Lung (tissue), 12 donors: ENCODE results near the gene SLC6A12. TPM values are rescaled to one million over a fixed set of nuclear protein-coding genes. Genes with fewer than 3 reads are reported as not detected.

Experiments
- ATAC-seq: fragments of 200-7000 bp; cut with Tn5 transposase; one replicate; pipeline ENCODE4 v1.9.1; 2020; ENCODE audit warnings: moderate number of reproducible peaks; ENCODE audit not compliant: insufficient read depth, low FRiP score
- DNase-seq, 3 donors: peaks; one replicate each; pipeline ENCODE4 v3.0.0-alpha.2; 2013 to 2017
- H3K27ac ChIP-seq, 2 donors: one replicate each; pipeline ENCODE4 v1.5.1; 2013; ENCODE audit warnings: mild to moderate bottlenecking in 2 of 2, moderate library complexity in 2 of 2, control low read depth in 1 of 2, inconsistent platforms in 1 of 2, low read depth in 1 of 2, low read length in 1 of 2
- H3K27me3 ChIP-seq, 3 donors: one replicate each; pipeline ENCODE4 v1.5.1; 2013; ENCODE audit warnings: low read length in 2 of 3; ENCODE audit not compliant: control insufficient read depth in 3 of 3, insufficient read depth in 3 of 3
- H3K36me3 ChIP-seq, 4 donors: one replicate each; pipeline ENCODE4 v1.5.1; 2013; ENCODE audit warnings: low read length in 4 of 4, mild to moderate bottlenecking in 1 of 4, moderate library complexity in 1 of 4; ENCODE audit not compliant: control insufficient read depth in 4 of 4, insufficient read depth in 4 of 4
- H3K4me1 ChIP-seq, 5 donors: one replicate each; pipeline ENCODE4 v1.5.1; 2013; ENCODE audit warnings: low read length in 5 of 5, mild to moderate bottlenecking in 2 of 5, moderate library complexity in 1 of 5; ENCODE audit not compliant: control insufficient read depth in 5 of 5, insufficient read depth in 5 of 5
- H3K4me3 ChIP-seq: one replicate; pipeline ENCODE4 v1.5.1; 2013; ENCODE audit warnings: mild to moderate bottlenecking, control low read depth, moderate library complexity
- H3K9ac ChIP-seq, 2 donors: one replicate each; pipeline ENCODE4 v1.5.1; 2013; ENCODE audit warnings: low read length in 2 of 2, control low read depth in 1 of 2; ENCODE audit not compliant: insufficient read depth in 1 of 2
- H3K9me3 ChIP-seq, 4 donors: one replicate each; pipeline ENCODE4 v1.5.1; 2013; ENCODE audit warnings: low read length in 3 of 4, mild to moderate bottlenecking in 1 of 4, moderate library complexity in 1 of 4; ENCODE audit not compliant: control insufficient read depth in 4 of 4, insufficient read depth in 3 of 4
- CTCF ChIP-seq: IDR thresholded peaks from 2 replicates; pipeline ENCODE4 v1.5.1; 2012; ENCODE audit warnings: mild to moderate bottlenecking; ENCODE audit errors: control extremely low read depth, extremely low read depth
- WGBS, 2 donors: extraction: QIAGEN DNeasy Blood & Tissue Kit; methylation state at CpG; one replicate each; pipeline ENCODE4 v1.1.7; 2013; 5-methylcytosine and 5-hydroxymethylcytosine counted together
- polyA plus RNA-seq, 2 donors: library from polyadenylated mRNA; stranded (reverse); fragments of 200-250 nt; gene quantifications; one replicate each; pipeline ENCODE4 v1.2.1, GENCODE V29; 2013
- total RNA-seq, 2 donors: library from RNA; depleted of rRNA in 1 of 2; stranded (reverse); fragments of >200 nt in 1 of 2; gene quantifications; one replicate each; pipeline ENCODE4 v1.2.1, GENCODE V29; 2014 to 2021
- donor health status: control.
- donor health status: control.
- donor health status: Bipolar disorder and iron deficiency.
- donor health status: healthy.
- donor health status: DM: yes; HTN: yes; CAD: no.

SLC6A12 gene
- total and polyA plus RNA-seq, 4 donors = 1.7 to 4.5 (median 3.1) TPM

- 80 to 92% methylated on average over 14 of the region's 14 CpGs for WGBS, 2 donors
- ATAC-seq = no peak
Measured at GRCh38 chr12:226401-226800, 12.4 kb upstream of the SLC6A12 start.

GRCh38 chr12:225012-225411 lies 11.1 kb upstream of the SLC6A12 start:
- DNase-seq (no peak), ATAC-seq (no peak)
- Histone ChIP-seq H3K27me3 (no peaks in the 10 kb centered on the region), H3K9ac (no peak overlapping the region), H3K9me3 (no peaks in the 10 kb centered on the region), H3K36me3 (no peaks in the 10 kb centered on the region), H3K27ac (no peak overlapping the region), H3K4me3 (no peak overlapping the region), H3K4me1 (no peaks in the 10 kb centered on the region)
- no peak for TF ChIP-seq CTCF
- WGBS, 2 donors = 91 to 94% methylated on average over 18 of the region's 18 CpGs

More at GRCh38 chr12:226401-226800, 12.4 kb upstream of the SLC6A12 start:
- Histone ChIP-seq H3K4me1 (no peaks in the 10 kb centered on the region), H3K27me3 (no peaks in the 10 kb centered on the region), H3K9ac (no peak overlapping the region), H3K9me3 (no peaks in the 10 kb centered on the region), H3K4me3 (no peak overlapping the region), H3K27ac (no peak overlapping the region), H3K36me3 (no peaks in the 10 kb centered on the region)
- TF ChIP-seq CTCF = no peak
- no peak for DNase-seq

- ATAC-seq = no peak
- DNase-seq = no peak
- Histone ChIP-seq H3K36me3 (no peaks in the 10 kb centered on the region), H3K4me3 (no peak overlapping the region), H3K9ac (no peak overlapping the region), H3K27me3 (no peaks in the 10 kb centered on the region), H3K9me3 (no peaks in the 10 kb centered on the region), H3K27ac (no peak overlapping the region), H3K4me1 (no peaks in the 10 kb centered on the region)
- no peak for TF ChIP-seq CTCF
- WGBS, 2 donors = 92 to 94% methylated on average over 9 of the region's 9 CpGs
Measured at GRCh38 chr12:224330-224729, 10.4 kb upstream of the SLC6A12 start.

- WGBS, 2 donors = 82 to 86% methylated on average over 11 of the region's 11 CpGs
- Histone ChIP-seq H3K9me3 (no peaks in the 10 kb centered on the region), H3K27ac (no peak overlapping the region), H3K4me1 (no peaks in the 10 kb centered on the region), H3K4me3 (no peak overlapping the region), H3K36me3 (no peaks in the 10 kb centered on the region), H3K27me3 (no peaks in the 10 kb centered on the region), H3K9ac (no peak overlapping the region)
- ATAC-seq (no peak), DNase-seq (no peak)
- no peak for TF ChIP-seq CTCF
Measured at GRCh38 chr12:223841-224240, 9.9 kb upstream of the SLC6A12 start.
